HepG2 (cell line): ENCODE results near the gene ART4. TPM values are rescaled to one million over a fixed set of nuclear protein-coding genes. Genes with fewer than 3 reads are reported as not detected.

Source experiments
- ATAC-seq: fragments of 200-7000 bp; cut with Tn5 transposase; 3 replicates; pipeline ENCODE4 v1.9.1; 2020; ENCODE audit warnings: mild to moderate bottlenecking, moderate library complexity
- BruUV-seq: library from RNA; stranded (reverse); fragments of 400-500 nt; replicated peaks from 2 replicates; lab custom pipeline; 2021; lab: Mats Ljungman, UMichigan
- CTCF ChIA-PET: fragments of 300-600 bp; formaldehyde crosslinking; extraction: SDS; loops from one replicate; lab custom pipeline; 2021; ENCODE audit warnings: low total read pairs, inconsistent platforms, low intra/inter-chr PET ratio; lab: Yijun Ruan, JAX
- POLR2A ChIA-PET: fragments of 350-600 bp; sonication (Branson Sonifier 250); formaldehyde crosslinking; loops from one replicate; lab custom pipeline; 2020; ENCODE audit warnings: antibody characterized with exemption, inconsistent platforms; lab: Yijun Ruan, JAX
- DNase-seq: peaks from one replicate; pipeline ENCODE4 v3.0.0-alpha.2; 2015; ENCODE audit warnings: low spot score
- FAIRE-seq: peaks from 3 replicates; lab custom pipeline; 2011; peaks lifted over from hg19 to GRCh38; lab: Jason Lieb, UNC
- H2AFZ ChIP-seq: one replicate; pipeline ENCODE4 v1.6.1; 2011; ENCODE audit warnings: low read length, inconsistent platforms
- H3K27ac ChIP-seq: fragments of 300-600 bp; 3 replicates; pipeline ENCODE4 v1.8.0; 2011; ENCODE audit warnings: mixed run types, mild to moderate bottlenecking, mixed read lengths, low read length, inconsistent platforms; ENCODE audit not compliant: insufficient read depth; ENCODE audit errors: extremely low read length
- H3K27me3 ChIP-seq, 2 experiments: fragments of 200-600 bp in 1 of 2; 2 replicates in 1 of 2; 3 replicates in 1 of 2; pipeline versions ENCODE4 v1.6.0 to v1.8.0; 2011; ENCODE audit warnings: low read length in 2 of 2, mild to moderate bottlenecking in 2 of 2, moderate library complexity in 2 of 2, inconsistent platforms in 1 of 2; ENCODE audit not compliant: insufficient read depth in 2 of 2, control insufficient read depth in 1 of 2
- H3K36me3 ChIP-seq, 2 experiments: fragments of 200-600 bp in 1 of 2; replicated peaks in 1 of 2; 2 replicates in 1 of 2; 3 replicates in 1 of 2; pipeline versions ENCODE4 v1.5.1 to v1.8.0; 2011; ENCODE audit warnings: low read length in 2 of 2, inconsistent platforms in 1 of 2; ENCODE audit not compliant: insufficient read depth in 2 of 2, control insufficient read depth in 1 of 2
- H3K4me1 ChIP-seq: 2 replicates; pipeline ENCODE4 v1.5.1; 2012; ENCODE audit warnings: low read length, inconsistent platforms; ENCODE audit not compliant: insufficient read depth
- H3K4me2 ChIP-seq: 2 replicates; pipeline ENCODE4 v1.6.0; 2011; ENCODE audit warnings: low read depth, low read length, inconsistent platforms
- H3K4me3 ChIP-seq, 3 experiments: fragments of 200-600 bp in 1 of 3; sonication (generic), shearing (Covaris generic) in 1 of 3; replicated peaks in 1 of 3; 2 replicates each; pipeline ENCODE4 v1.5.1; 2011 to 2016; ENCODE audit warnings: low read length in 3 of 3, inconsistent platforms in 2 of 3, low read depth in 2 of 3, mild to moderate bottlenecking in 2 of 3, control low read depth in 1 of 3, mixed read lengths in 1 of 3; ENCODE audit not compliant: insufficient read depth in 1 of 3
- H3K79me2 ChIP-seq: one replicate; pipeline ENCODE4 v1.6.1; 2011; ENCODE audit warnings: low read length, inconsistent platforms; ENCODE audit not compliant: insufficient read depth
- H3K9ac ChIP-seq: 2 replicates; pipeline ENCODE4 v1.6.0; 2011; ENCODE audit warnings: mild to moderate bottlenecking, low read depth, low read length, inconsistent platforms; ENCODE audit not compliant: insufficient read depth
- H3K9me3 ChIP-seq: 2 replicates; pipeline ENCODE4 v1.5.1; 2012; ENCODE audit warnings: mild to moderate bottlenecking, low read length
- H4K20me1 ChIP-seq: 2 replicates; pipeline ENCODE4 v1.6.0; 2011; ENCODE audit warnings: inconsistent platforms, mild to moderate bottlenecking, low read length, moderate library complexity; ENCODE audit not compliant: insufficient read depth
- ADNP ChIP-seq: sonication (generic); formaldehyde crosslinking; IDR thresholded peaks from 2 replicates; pipeline ENCODE4 v1.4.0; 2020; ENCODE audit warnings: missing genetic modification reagents
- ATAD3A ChIP-seq: sonication (generic); formaldehyde crosslinking; IDR thresholded peaks from 2 replicates; pipeline ENCODE4 v1.4.0; 2020; ENCODE audit warnings: missing genetic modification reagents
- GLI4 ChIP-seq: sonication (generic); formaldehyde crosslinking; IDR thresholded peaks from 2 replicates; pipeline ENCODE4 v1.5.1; 2020; ENCODE audit warnings: missing genetic modification reagents, mild to moderate bottlenecking, moderate library complexity, borderline replicate concordance
- HOMEZ ChIP-seq: IDR thresholded peaks from 2 replicates; pipeline ENCODE4 v1.6.1; 2016; ENCODE audit warnings: low read depth
- IRF2 ChIP-seq: IDR thresholded peaks from 2 replicates; pipeline ENCODE4 v1.6.1; 2018; ENCODE audit warnings: missing genetic modification reagents, missing compliant biosample characterization
- MZF1 ChIP-seq: sonication (generic); formaldehyde crosslinking; IDR thresholded peaks from 2 replicates; pipeline ENCODE4 v1.8.1; 2023; ENCODE audit warnings: mild to moderate bottlenecking, missing genetic modification reagents, borderline replicate concordance
- PAF1 ChIP-seq: IDR thresholded peaks from 2 replicates; pipeline ENCODE4 v1.6.1; 2016; ENCODE audit warnings: missing genetic modification reagents, missing compliant biosample characterization
- RCOR2 ChIP-seq: IDR thresholded peaks from 2 replicates; pipeline ENCODE4 v1.6.1; 2016; ENCODE audit warnings: missing biosample characterization, missing genetic modification reagents
- SAFB2 ChIP-seq: sonication (generic); formaldehyde crosslinking; IDR thresholded peaks from 2 replicates; pipeline ENCODE4 v1.5.1; 2020; ENCODE audit warnings: missing genetic modification reagents, low read depth, mild to moderate bottlenecking, borderline replicate concordance
- SIN3B ChIP-seq: fragments of 150-350 bp; IDR thresholded peaks from 2 replicates; pipeline ENCODE4 v1.6.1; 2014; ENCODE audit warnings: low read length
- SIX4 ChIP-seq: sonication (generic); formaldehyde crosslinking; IDR thresholded peaks from 2 replicates; pipeline ENCODE4 v1.4.0; 2020; ENCODE audit warnings: missing genetic modification reagents
- SP1 ChIP-seq, 2 experiments: fragments of 450-650 bp in 1 of 2; sonication (generic) in 1 of 2; formaldehyde crosslinking in 1 of 2; IDR thresholded peaks; 2 replicates each; pipeline versions ENCODE4 v1.4.0 to v1.6.1; 2016 to 2020; ENCODE audit warnings: missing genetic modification reagents in 1 of 2
- TRAFD1 ChIP-seq: sonication (generic); formaldehyde crosslinking; IDR thresholded peaks from 2 replicates; pipeline ENCODE4 v1.5.1; 2020; ENCODE audit warnings: missing genetic modification reagents, mild to moderate bottlenecking, borderline replicate concordance
- ZNF180 ChIP-seq: sonication (generic); formaldehyde crosslinking; IDR thresholded peaks from 2 replicates; pipeline ENCODE4 v1.4.0; 2020; ENCODE audit warnings: low read depth, missing genetic modification reagents, borderline replicate concordance
- ZNF383 ChIP-seq: sonication (generic); formaldehyde crosslinking; IDR thresholded peaks from 2 replicates; pipeline ENCODE4 v1.4.0; 2020; ENCODE audit warnings: missing genetic modification reagents, mild to moderate bottlenecking, borderline replicate concordance
- ZNF749 ChIP-seq: sonication (generic); formaldehyde crosslinking; IDR thresholded peaks from 2 replicates; pipeline ENCODE4 v1.8.0; 2022; ENCODE audit warnings: mild to moderate bottlenecking, missing genetic modification reagents, moderate library complexity, borderline replicate concordance
- ZNF839 ChIP-seq: sonication (generic); formaldehyde crosslinking; IDR thresholded peaks from 2 replicates; pipeline ENCODE4 v1.4.0; 2020; ENCODE audit warnings: missing genetic modification reagents, mild to moderate bottlenecking, borderline replicate concordance
- WGBS: methylation state at CpG from one replicate; pipeline ENCODE4 v1.1.6; 2017; ENCODE audit warnings: low lambda C conversion rate; 5-methylcytosine and 5-hydroxymethylcytosine counted together
- in situ Hi-C: cut with HindIII; loops from 2 replicates; pipeline ENCODE4 v1.10.0; 2017; ENCODE audit warnings: low pct_unique_long_range_greater_than_20kb; ENCODE audit not compliant: extremely low pct_ligation_motif_present
- intact Hi-C: fragments of 100-400 bp; cut with micrococcal nuclease; formaldehyde crosslinking; loops from one replicate; pipeline ENCODE4 v1.10.0; 2022; ENCODE audit not compliant: unreplicated experiment
- polyA plus RNA-seq, 8 experiments: library from polyadenylated mRNA; depleted of rRNA in 3 of 8; stranded (reverse) in 7 of 8; unstranded in 1 of 8; fragments of >200 nt; fragmentation: Illumina TruSeq in 4 of 8; extraction: Trizol in 4 of 8; gene quantifications; 2 replicates each; pipeline versions ENCODE4 v1.2.1 to v1.2.3, GENCODE V29; 2011 to 2016; ENCODE audit warnings: low read depth in 4 of 8, missing spikeins in 1 of 8, mixed read lengths in 1 of 8; ENCODE audit not compliant: insufficient read depth in 1 of 8
- total RNA-seq, 5 experiments: library from RNA; depleted of rRNA; stranded (reverse); fragments of >200 nt; fragmentation: Illumina TruSeq; extraction: Trizol; gene quantifications; 2 replicates each; pipeline ENCODE4 v1.2.3, GENCODE V29; 2016; ENCODE audit warnings: low read depth in 1 of 5
- TF ChIP-seq, protein P1 (sequence below), 2 experiments: sonication (generic) in 1 of 2; formaldehyde crosslinking in 1 of 2; IDR thresholded peaks; 2 replicates each; pipeline versions ENCODE4 v1.4.0 to v1.6.1; 2016 to 2020; ENCODE audit warnings: borderline replicate concordance in 1 of 2, low read depth in 1 of 2, mild to moderate bottlenecking in 1 of 2, missing genetic modification reagents in 1 of 2

ART4 gene
- total and polyA plus RNA-seq, 2 of the 13 experiments (the other 11 are each of a cell fraction or from before 2014, with no cell fraction given) = 17.6 to 20.3 TPM

DNA sequence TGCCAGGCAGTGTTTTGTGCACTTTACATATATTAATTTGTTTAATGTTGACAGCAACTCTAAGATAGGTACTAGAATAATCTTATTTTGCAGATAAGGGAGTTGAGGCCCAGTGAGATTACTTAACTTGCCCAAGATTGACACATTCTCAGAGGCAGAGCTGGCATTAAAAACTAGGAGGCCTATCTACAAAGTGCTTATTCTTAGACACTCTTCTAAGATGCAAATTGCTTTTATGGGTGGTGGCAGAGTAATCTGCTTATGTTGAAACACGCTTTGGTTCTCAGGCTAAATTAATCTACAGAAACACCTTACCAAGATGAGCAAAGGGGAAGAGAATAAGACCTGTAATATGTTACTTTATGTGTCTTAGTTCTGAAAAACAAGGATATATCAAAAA lies 35.2 kb upstream of the ART4 start (continued):
- TF ChIP-seq TRAFD1 (CRISPR knock-in tag) (no peak), MZF1 (CRISPR knock-in tag) (no peak), GLI4 (CRISPR knock-in tag) (no peak), ZNF383 (CRISPR knock-in tag) (no peak), ZNF749 (CRISPR knock-in tag) (no peak), ZNF839 (no peak), HOMEZ (no peak), IRF2 (CRISPR knock-in tag) (no peak)

GRCh38 chr12:14876833-14877232 lies 33.5 kb upstream of the ART4 start:
- ChIA-PET CTCF (no interaction called here), POLR2A (no interaction called here)
- BruUV-seq = no TSS peak
- ATAC-seq = no peak
- 5% methylated on average over 2 of the region's 2 CpGs for WGBS
- no peak overlapping the region for H2AFZ ChIP-seq
- no peaks in the 10 kb centered on the region for H3K9me3 ChIP-seq
- no peak overlapping the region for H3K4me3 ChIP-seq
- no peaks in the 10 kb centered on the region for H3K4me1 ChIP-seq
- in situ Hi-C loops = no loop called here
- intact Hi-C loops = no loop called here
- FAIRE-seq = no peak
- H3K79me2 ChIP-seq = no peaks in the 10 kb centered on the region
- DNase-seq = no peak
- no peak overlapping the region for H3K9ac ChIP-seq
- no peaks in the 10 kb centered on the region for H3K27me3 ChIP-seq
- no peaks in the 10 kb centered on the region for H4K20me1 ChIP-seq
- no peaks in the 10 kb centered on the region for H3K36me3 ChIP-seq
- no peak overlapping the region for H3K4me2 ChIP-seq
- H3K27ac ChIP-seq = no peak overlapping the region
- TF ChIP-seq ATAD3A (CRISPR knock-in tag) (no peak), SIX4 (CRISPR knock-in tag) (no peak), PAF1 (CRISPR knock-in tag) (no peak), ADNP (no peak), SP1 (IDR thresholded peaks at IDR 0.05) (no peak), SP1 (CRISPR knock-in tag; IDR thresholded peaks at IDR 0.05) (no peak), SIN3B (no peak), ZNF180 (CRISPR knock-in tag) (no peak), RCOR2 (CRISPR knock-in tag) (no peak), SAFB2 (CRISPR knock-in tag) (no peak)
- TF ChIP-seq, protein P1, sequence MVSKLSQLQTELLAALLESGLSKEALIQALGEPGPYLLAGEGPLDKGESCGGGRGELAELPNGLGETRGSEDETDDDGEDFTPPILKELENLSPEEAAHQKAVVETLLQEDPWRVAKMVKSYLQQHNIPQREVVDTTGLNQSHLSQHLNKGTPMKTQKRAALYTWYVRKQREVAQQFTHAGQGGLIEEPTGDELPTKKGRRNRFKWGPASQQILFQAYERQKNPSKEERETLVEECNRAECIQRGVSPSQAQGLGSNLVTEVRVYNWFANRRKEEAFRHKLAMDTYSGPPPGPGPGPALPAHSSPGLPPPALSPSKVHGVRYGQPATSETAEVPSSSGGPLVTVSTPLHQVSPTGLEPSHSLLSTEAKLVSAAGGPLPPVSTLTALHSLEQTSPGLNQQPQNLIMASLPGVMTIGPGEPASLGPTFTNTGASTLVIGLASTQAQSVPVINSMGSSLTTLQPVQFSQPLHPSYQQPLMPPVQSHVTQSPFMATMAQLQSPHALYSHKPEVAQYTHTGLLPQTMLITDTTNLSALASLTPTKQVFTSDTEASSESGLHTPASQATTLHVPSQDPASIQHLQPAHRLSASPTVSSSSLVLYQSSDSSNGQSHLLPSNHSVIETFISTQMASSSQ (IDR thresholded peaks at IDR 0.05; ENCODE audit: low read depth) = no peak
- TF ChIP-seq, protein P1 (CRISPR knock-in tag; IDR thresholded peaks at IDR 0.05; ENCODE audit: borderline replicate concordance) = no peak
